Esophagus (tissue), 2 donors: ENCODE data around the gene MBP. TPM values are rescaled to one million over a fixed set of nuclear protein-coding genes. Genes with fewer than 3 reads are reported as not detected.

ENCODE experiments used
- H3K27ac ChIP-seq, 2 donors: one replicate each; pipeline ENCODE4 v1.5.1; 2013; ENCODE audit warnings: low read depth in 2 of 2, mild to moderate bottlenecking in 2 of 2, inconsistent platforms in 1 of 2, low read length in 1 of 2, moderate library complexity in 1 of 2
- H3K27me3 ChIP-seq, 2 donors: one replicate each; pipeline ENCODE4 v1.6.1; 2013; ENCODE audit warnings: low read length in 2 of 2, control low read depth in 1 of 2, mild to moderate bottlenecking in 1 of 2; ENCODE audit not compliant: insufficient read depth in 2 of 2, control insufficient read depth in 1 of 2
- H3K36me3 ChIP-seq, 2 donors: one replicate each; pipeline ENCODE4 v1.6.1; 2013; ENCODE audit warnings: low read length in 1 of 2; ENCODE audit not compliant: control insufficient read depth in 2 of 2, insufficient read depth in 2 of 2
- H3K4me1 ChIP-seq, 2 donors: one replicate each; pipeline ENCODE4 v1.6.1; 2013; ENCODE audit warnings: low read length in 1 of 2; ENCODE audit not compliant: control insufficient read depth in 2 of 2, insufficient read depth in 2 of 2
- H3K4me3 ChIP-seq, 2 donors: one replicate each; pipeline ENCODE4 v1.5.1; 2013; ENCODE audit warnings: low read length in 2 of 2, mild to moderate bottlenecking in 2 of 2, low read depth in 1 of 2, moderate library complexity in 1 of 2
- H3K9me3 ChIP-seq, 2 donors: one replicate each; pipeline ENCODE4 v1.6.1; 2013; ENCODE audit warnings: mild to moderate bottlenecking in 2 of 2, low read depth in 1 of 2, low read length in 1 of 2, moderate library complexity in 1 of 2; ENCODE audit not compliant: control insufficient read depth in 2 of 2, insufficient read depth in 1 of 2
- WGBS, 2 donors: extraction: QIAGEN DNeasy Blood & Tissue Kit; methylation state at CpG; one replicate each; pipeline ENCODE4 v1.1.7; 2013; 5-methylcytosine and 5-hydroxymethylcytosine counted together
- polyA plus RNA-seq, 2 donors: library from polyadenylated mRNA; stranded (reverse); fragments of 200-250 nt; gene quantifications; one replicate each; pipeline ENCODE4 v1.2.3, GENCODE V29; 2013
- donor health status: healthy with polysubstance abuse.
- donor health status: Bipolar disorder and iron deficiency.

The MBP gene
- polyA plus RNA-seq, 2 donors: 9.7 to 10.8 TPM

- H3K27ac ChIP-seq: peak overlapping the region in 1 of 2 donors; percentile 27
- WGBS, 2 donors: 59 to 65% methylated on average over 14 of the region's 14 CpGs
- H3K36me3 ChIP-seq: peaks cover 0 to 4% of the 10 kb centered on the region in 2 donors
- no peaks in the 10 kb centered on the region for H3K27me3 ChIP-seq
- no peaks in the 10 kb centered on the region for H3K9me3 ChIP-seq
- no peak overlapping the region for H3K4me3 ChIP-seq
- peaks cover 0 to 12% of the 10 kb centered on the region in 2 donors for H3K4me1 ChIP-seq
Observed at GRCh38 chr18:77088963-77089722, 43.4 kb downstream of the MBP start.

GRCh38 chr18:77087393-77088141 is 45.0 kb downstream of the MBP start:
- Histone ChIP-seq H3K4me3 (peak overlapping the region in 1 of 2 donors; percentile 36), H3K9me3 (no peaks in the 10 kb centered on the region), H3K4me1 (peaks cover 0 to 13% of the 10 kb centered on the region in 2 donors), H3K27me3 (no peaks in the 10 kb centered on the region), H3K27ac (peak overlapping the region; percentile 42 to 52), H3K36me3 (peaks cover 0 to 4% of the 10 kb centered on the region in 2 donors)
- WGBS, 2 donors: 42 to 50% methylated on average over 47 to 55 of the region's 55 CpGs

GRCh38 chr18:77086656-77087392 is 45.8 kb downstream of the MBP start:
- Histone ChIP-seq H3K4me3 (peak overlapping the region in 1 of 2 donors; percentile 36), H3K36me3 (peaks cover 0 to 4% of the 10 kb centered on the region in 2 donors), H3K27ac (peak overlapping the region; percentile 26 to 52), H3K27me3 (no peaks in the 10 kb centered on the region), H3K4me1 (peaks cover 0 to 16% of the 10 kb centered on the region in 2 donors), H3K9me3 (no peaks in the 10 kb centered on the region)
- WGBS, 2 donors: 26 to 42% methylated on average over 25 of the region's 25 CpGs

- WGBS, 2 donors: 35 to 47% methylated on average over 3 of the region's 3 CpGs
- H3K4me1 ChIP-seq: peaks cover 0 to 16% of the 10 kb centered on the region in 2 donors
- no peaks in the 10 kb centered on the region for H3K9me3 ChIP-seq
- H3K27ac ChIP-seq: peak overlapping the region; percentile 62 to 79
- H3K4me3 ChIP-seq: no peak overlapping the region
- no peaks in the 10 kb centered on the region for H3K27me3 ChIP-seq
- H3K36me3 ChIP-seq: peaks cover 0 to 4% of the 10 kb centered on the region in 2 donors
Observed at GRCh38 chr18:77086034-77086433, 46.5 kb downstream of the MBP start.

GRCh38 chr18:77084688-77085035 is 47.9 kb downstream of the MBP start:
- Histone ChIP-seq H3K27ac (no peak overlapping the region), H3K4me1 (peaks cover 3 to 16% of the 10 kb centered on the region in 2 donors), H3K4me3 (no peak overlapping the region), H3K27me3 (no peaks in the 10 kb centered on the region), H3K9me3 (no peaks in the 10 kb centered on the region), H3K36me3 (peaks cover 0 to 4% of the 10 kb centered on the region in 2 donors)
- 46 to 64% methylated on average over 1 of the region's 1 CpG for WGBS, 2 donors

- H3K4me1 ChIP-seq: peaks cover 3 to 4% of the 10 kb centered on the region in 2 donors
- WGBS, 2 donors: 95 to 97% methylated on average over 9 of the region's 9 CpGs
Observed at GRCh38 chr18:77082316-77082955, 50.1 kb downstream of the MBP start.

GRCh38 chr18:77081390-77081778 is 51.2 kb downstream of the MBP start:
- H3K36me3 ChIP-seq: no peaks in the 10 kb centered on the region
- WGBS, 2 donors: 75 to 80% methylated on average over 2 of the region's 2 CpGs
- H3K9me3 ChIP-seq: no peaks in the 10 kb centered on the region
- H3K4me3 ChIP-seq: no peak overlapping the region
- peaks cover 3 to 4% of the 10 kb centered on the region in 2 donors for H3K4me1 ChIP-seq
- H3K27me3 ChIP-seq: no peaks in the 10 kb centered on the region
- no peak overlapping the region for H3K27ac ChIP-seq

More at GRCh38 chr18:77082316-77082955, 50.1 kb downstream of the MBP start:
- no peak overlapping the region for H3K4me3 ChIP-seq
- H3K36me3 ChIP-seq: no peaks in the 10 kb centered on the region
- no peak overlapping the region for H3K27ac ChIP-seq
- H3K27me3 ChIP-seq: no peaks in the 10 kb centered on the region
- H3K9me3 ChIP-seq: no peaks in the 10 kb centered on the region

GRCh38 chr18:77079954-77080682 is 52.5 kb downstream of the MBP start:
- H3K27me3 ChIP-seq: no peaks in the 10 kb centered on the region
- no peaks in the 10 kb centered on the region for H3K36me3 ChIP-seq
- peaks cover 3 to 4% of the 10 kb centered on the region in 2 donors for H3K4me1 ChIP-seq
- peak overlapping the region in 1 of 2 donors; percentile 66 for H3K27ac ChIP-seq
- H3K9me3 ChIP-seq: no peaks in the 10 kb centered on the region
- no peak overlapping the region for H3K4me3 ChIP-seq
- 73% methylated on average over 12 of the region's 12 CpGs for WGBS, 2 donors
